Measurements from ENCODE around the gene TNFRSF18. TPM values are rescaled to one million over a fixed set of nuclear protein-coding genes. Genes with fewer than 3 reads are reported as not detected.

The TNFRSF18 gene
- total RNA-seq, 2 donors from 2014 or later, result 0.33 to 0.93 TPM

GRCh38 chr1:1230656-1231399 lies 24.4 kb upstream of the TNFRSF18 start:
- no peak for DNase-seq (ENCODE audit: low spot score)
- intact Hi-C loops (cut with DNase I), result no loop called here

- DNase-seq (ENCODE audit: low spot score), result no peak
- intact Hi-C loops (cut with DNase I), result no loop called here
These were observed 23.4 kb upstream of the TNFRSF18 start for GRCh38 chr1:1229770-1230169.

- intact Hi-C loops (cut with DNase I), result no loop called here
These were observed 22.4 kb upstream of the TNFRSF18 start for GRCh38 chr1:1228596-1229321.

GRCh38 chr1:1228187-1228586 lies 21.8 kb upstream of the TNFRSF18 start:
- intact Hi-C loops (cut with DNase I), result no loop called here
- DNase-seq (ENCODE audit: low spot score), result no peak

More at GRCh38 chr1:1228596-1229321, 22.4 kb upstream of the TNFRSF18 start:
- DNase-seq (ENCODE audit: low spot score), result no peak

- intact Hi-C loops (cut with DNase I), result no loop called here
- DNase-seq (ENCODE audit: low spot score), result no peak
These were observed 21.0 kb upstream of the TNFRSF18 start for GRCh38 chr1:1227386-1227785.

GRCh38 chr1:1226566-1227362 lies 20.4 kb upstream of the TNFRSF18 start:
- no peak for DNase-seq (ENCODE audit: low spot score)
- intact Hi-C loops (cut with DNase I), result no loop called here

GRCh38 chr1:1225913-1226312 lies 19.5 kb upstream of the TNFRSF18 start:
- intact Hi-C loops (cut with DNase I), result no loop called here
- DNase-seq (ENCODE audit: low spot score), result no peak

DNA sequence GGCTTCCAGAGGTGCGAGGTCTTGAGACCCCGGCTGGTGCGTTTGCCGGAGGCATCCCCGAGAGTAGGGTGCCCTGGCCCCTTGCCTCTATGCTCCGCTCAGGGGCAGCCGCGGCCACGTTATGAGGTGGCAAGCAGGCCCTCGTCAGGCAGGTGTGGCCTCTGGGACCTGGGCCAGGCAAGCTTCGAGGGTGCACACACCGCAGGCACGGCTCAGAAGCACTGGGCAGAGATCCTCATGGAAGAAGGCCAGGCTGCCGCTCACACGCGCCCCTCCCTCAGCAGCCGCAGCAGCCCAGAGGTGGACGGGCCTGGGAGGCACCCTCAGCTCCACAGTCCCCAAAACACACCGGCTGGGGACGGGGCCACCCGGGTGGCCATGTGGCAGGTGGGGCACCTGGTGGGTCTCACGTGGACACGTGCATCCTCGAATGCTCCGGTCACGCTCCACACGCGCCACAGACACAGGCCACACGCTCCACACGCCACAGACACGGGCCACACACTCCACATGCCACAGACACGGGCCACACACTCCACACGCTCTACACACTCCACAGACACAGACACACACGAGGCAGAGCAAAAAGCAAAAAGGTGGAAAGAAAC lies 18.9 kb upstream of the TNFRSF18 start:
- no peak for DNase-seq (ENCODE audit: low spot score)
- intact Hi-C loops (cut with DNase I), result no loop called here

GRCh38 chr1:1223891-1224290 lies 17.5 kb upstream of the TNFRSF18 start:
- no peak for DNase-seq (ENCODE audit: low spot score)
- intact Hi-C loops (cut with DNase I), result loop anchor here in 1 of 2 donors (2.0 kb wide), 1 partner anchor 65 kb away; no protein-coding TSS in a partner anchor

DNA sequence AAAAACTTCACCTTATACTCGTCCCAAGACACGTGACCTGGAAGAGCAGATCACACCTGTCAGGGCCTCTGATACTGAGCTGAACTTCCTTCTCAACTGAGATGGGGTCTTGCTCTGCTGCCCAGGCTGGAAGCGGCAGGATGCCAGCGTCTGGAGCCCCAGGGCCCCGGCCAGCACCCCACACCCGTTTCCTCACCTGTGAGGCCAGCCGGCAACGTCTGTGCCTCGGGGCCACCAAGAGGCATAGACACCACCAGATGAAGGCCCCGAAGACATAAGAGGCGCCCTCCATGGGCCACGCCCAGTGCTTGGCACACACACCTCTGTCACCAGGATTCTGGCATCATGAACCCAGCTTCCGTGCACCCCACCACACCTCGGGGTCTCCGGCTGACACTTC lies 16.9 kb upstream of the TNFRSF18 start:
- intact Hi-C loops (cut with DNase I), result loop anchor here in 1 of 2 donors (2.0 kb wide), 1 partner anchor 65 kb away; no protein-coding TSS in a partner anchor
- DNase-seq (ENCODE audit: low spot score), result no peak

GRCh38 chr1:1222575-1223225 lies 16.3 kb upstream of the TNFRSF18 start:
- intact Hi-C loops (cut with DNase I), result loop anchor here in 1 of 2 donors (2.0 kb wide), 1 partner anchor 66 kb away; no protein-coding TSS in a partner anchor
- DNase-seq (ENCODE audit: low spot score), result no peak

GRCh38 chr1:1221887-1222574 lies 15.6 kb upstream of the TNFRSF18 start:
- DNase-seq (ENCODE audit: low spot score), result no peak
- intact Hi-C loops (cut with DNase I), result loop anchor here in 1 of 2 donors (2.0 kb wide), 1 partner anchor 67 kb away; no protein-coding TSS in a partner anchor

DNA sequence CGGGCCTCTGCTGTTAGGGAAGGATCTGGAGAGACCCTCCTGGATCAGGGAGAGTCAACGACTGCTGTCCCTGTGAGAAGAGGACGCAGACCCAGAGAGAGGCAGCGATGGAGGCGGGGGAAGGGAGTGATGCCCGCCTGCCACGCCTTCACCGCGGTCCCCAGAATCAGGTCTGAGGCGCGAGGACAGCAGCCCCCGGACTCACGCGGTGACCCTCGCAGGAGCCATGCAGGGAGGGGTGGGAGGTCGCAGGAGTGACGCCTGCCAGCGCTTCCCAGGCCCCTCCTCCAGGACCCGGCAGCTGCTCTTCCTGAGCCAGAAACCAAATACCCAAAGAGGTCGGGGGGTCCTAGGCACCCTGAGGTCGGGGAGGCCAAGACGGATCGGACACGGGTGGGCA lies 13.8 kb upstream of the TNFRSF18 start:
- intact Hi-C loops (cut with DNase I), result no loop called here
- DNase-seq (ENCODE audit: low spot score), result no peak

GRCh38 chr1:1219341-1219740 lies 12.9 kb upstream of the TNFRSF18 start:
- no peak for DNase-seq (ENCODE audit: low spot score)
- intact Hi-C loops (cut with DNase I), result no loop called here

DNA sequence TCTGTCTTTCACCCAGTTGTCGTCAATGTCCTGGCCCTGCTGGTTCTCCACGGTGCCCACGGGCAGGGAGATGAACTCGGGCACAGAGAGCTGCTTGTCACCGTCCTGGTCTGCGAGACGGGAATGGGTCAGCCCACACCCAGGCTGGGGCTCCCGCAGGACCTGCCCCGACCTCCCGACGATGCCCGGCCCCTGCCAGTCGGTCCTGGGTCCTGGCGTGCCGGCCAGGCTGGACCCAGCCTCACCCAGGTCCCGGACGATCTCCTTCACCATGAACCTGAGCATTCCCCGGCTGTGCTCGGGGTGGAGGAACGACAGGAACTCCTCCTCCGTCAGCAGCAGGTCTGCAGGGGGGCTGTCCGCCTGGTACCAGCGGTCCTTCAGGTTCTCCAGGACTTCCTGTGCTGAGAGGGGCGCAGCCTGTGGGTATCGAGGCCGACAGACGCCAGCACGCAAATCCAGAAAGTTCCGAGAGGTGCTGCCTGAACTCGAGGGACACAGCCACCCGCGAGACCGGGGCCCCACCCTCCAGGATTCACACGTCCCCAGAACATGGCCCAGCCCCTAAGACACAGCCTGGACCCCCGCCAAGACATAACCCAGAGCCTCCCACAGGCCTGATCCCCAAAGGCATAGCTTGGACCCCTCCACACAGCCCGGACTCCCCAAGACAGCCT lies 12.3 kb upstream of the TNFRSF18 start:
- intact Hi-C loops (cut with DNase I), result no loop called here

DNA sequence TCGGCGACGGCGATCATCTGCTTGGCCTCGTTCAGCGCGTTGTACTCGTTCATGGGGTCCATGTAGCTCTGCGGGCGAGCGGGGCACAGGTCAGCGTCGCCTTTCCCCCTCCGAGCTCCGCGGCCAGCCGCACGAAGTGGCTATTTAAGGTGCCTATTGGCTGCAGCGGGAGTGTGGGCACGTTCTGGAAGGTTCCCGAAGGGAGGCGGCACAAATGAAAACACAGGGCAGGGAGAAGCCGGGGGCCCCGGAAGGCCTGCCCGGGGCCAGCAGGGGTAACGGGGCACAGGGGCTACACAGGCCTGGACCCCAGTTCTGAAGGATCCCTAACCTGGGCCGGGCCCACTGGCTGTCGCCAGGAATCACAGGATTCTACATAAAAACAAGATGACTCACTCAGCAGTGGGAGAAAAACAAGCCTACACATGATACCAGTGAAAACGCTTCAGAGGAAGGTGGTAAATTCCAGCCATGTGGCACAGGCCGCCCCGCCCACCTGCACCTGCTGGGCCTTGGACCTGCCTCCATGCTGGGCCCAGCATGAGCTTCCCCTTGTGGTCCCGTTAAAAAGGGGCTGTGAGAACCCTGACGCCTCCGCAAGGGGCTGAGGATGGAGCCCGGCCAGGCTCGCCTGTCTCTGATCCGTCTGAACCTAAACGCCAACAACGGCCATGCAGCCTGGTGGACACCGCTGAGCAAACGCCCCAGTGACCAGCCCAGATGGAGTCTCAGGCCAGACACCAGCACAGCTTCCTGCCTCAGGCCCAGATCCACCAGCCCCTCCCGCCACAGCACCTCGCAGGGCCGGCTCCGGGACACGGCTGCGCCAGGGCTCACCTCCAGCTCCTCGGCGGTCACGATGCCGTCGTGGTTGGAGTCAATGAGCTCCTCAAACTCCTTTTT lies 11.5 kb upstream of the TNFRSF18 start:
- intact Hi-C loops (cut with DNase I), result no loop called here
- no peak for DNase-seq (ENCODE audit: low spot score)

More for the DNA sequence above, 12.3 kb upstream of the TNFRSF18 start:
- no peak for DNase-seq (ENCODE audit: low spot score)

Data from posterior vena cava (tissue), 2 donors.